GM18498 (cell line): ENCODE data around the gene TBL1X.
A peak's percentile ranks its signal among the peaks of the same experiment; 100 is the strongest.

Source experiments
- ATAC-seq: cut with Tn5 transposase; IDR thresholded peaks from one replicate; pipeline ENCODE4 v1.9.1; 2021; ENCODE audit warnings: mild to moderate bottlenecking, moderate library complexity; ENCODE audit not compliant: unreplicated experiment

Gene TBL1X

GRCh38 chrX:9658409-9658808 is 193.6 kb downstream of the TBL1X start:
- ATAC-seq: no peak

GRCh38 chrX:9659571-9660195 is 194.8 kb downstream of the TBL1X start:
- ATAC-seq: no peak

- no peak for ATAC-seq
These were observed 197.3 kb downstream of the TBL1X start for GRCh38 chrX:9662148-9662547.

GRCh38 chrX:9663216-9663615 is 198.4 kb downstream of the TBL1X start:
- no peak for ATAC-seq

- ATAC-seq: no peak
These were observed 199.4 kb downstream of the TBL1X start for GRCh38 chrX:9664224-9664623.

- ATAC-seq: no peak
These were observed 200.3 kb downstream of the TBL1X start for GRCh38 chrX:9665113-9665512.

- ATAC-seq: no peak
These were observed 203.7 kb downstream of the TBL1X start for GRCh38 chrX:9668537-9668936.

GRCh38 chrX:9670136-9670814 is 205.4 kb downstream of the TBL1X start:
- no peak for ATAC-seq

GRCh38 chrX:9671998-9672397 is 207.1 kb downstream of the TBL1X start:
- ATAC-seq: no peak

GRCh38 chrX:9676306-9676705 is 211.4 kb downstream of the TBL1X start:
- no peak for ATAC-seq

GRCh38 chrX:9676738-9677097 is 211.9 kb downstream of the TBL1X start:
- ATAC-seq: no peak

- peak; percentile 99 for ATAC-seq
These were observed 212.4 kb downstream of the TBL1X start for GRCh38 chrX:9677098-9677739.

GRCh38 chrX:9678215-9678965 is 213.5 kb downstream of the TBL1X start:
- no peak for ATAC-seq

GRCh38 chrX:9681011-9681410 is 216.2 kb downstream of the TBL1X start:
- no peak for ATAC-seq

- ATAC-seq: no peak
These were observed 216.6 kb downstream of the TBL1X start for GRCh38 chrX:9681422-9681821.

- no peak for ATAC-seq
These were observed 217.6 kb downstream of the TBL1X start for GRCh38 chrX:9682456-9682855.

GRCh38 chrX:9682861-9683260 is 218.0 kb downstream of the TBL1X start:
- ATAC-seq: no peak

GRCh38 chrX:9683350-9683749 is 218.5 kb downstream of the TBL1X start:
- no peak for ATAC-seq

GRCh38 chrX:9687899-9688298 is 223.0 kb downstream of the TBL1X start:
- no peak for ATAC-seq

GRCh38 chrX:9688833-9689232 is 224.0 kb downstream of the TBL1X start:
- no peak for ATAC-seq

GRCh38 chrX:9690046-9690445 is 225.2 kb downstream of the TBL1X start:
- no peak for ATAC-seq
